Effector memory CD8-positive, alpha-beta T cell (primary cell): ENCODE results near the gene LDLRAD4.

Experiments used
- ATAC-seq: fragments of 150-1000 bp; cut with Tn5 transposase; replicated peaks from 2 replicates; pipeline ENCODE4 v1.10.0; 2021; ENCODE audit warnings: mild to moderate bottlenecking, moderate library complexity
- DNase-seq, 3 experiments: peaks; one replicate each; pipeline ENCODE4 v3.0.0; 2021
- H3K27ac Mint-ChIP-seq, 2 donors: one replicate each; pipeline ENCODE4 v1.8.0; 2022; ENCODE audit warnings: mild to moderate bottlenecking in 2 of 2, mixed read lengths in 2 of 2, moderate library complexity in 2 of 2
- H3K27me3 Mint-ChIP-seq, 2 donors: one replicate each; pipeline ENCODE4 v1.8.0; 2022; ENCODE audit warnings: mixed read lengths in 2 of 2
- H3K36me3 Mint-ChIP-seq: one replicate; pipeline ENCODE4 v1.8.0; 2022; ENCODE audit warnings: mild to moderate bottlenecking, moderate library complexity, mixed read lengths; ENCODE audit not compliant: insufficient read depth
- H3K4me1 Mint-ChIP-seq, 2 donors: one replicate each; pipeline ENCODE4 v1.8.0; 2022; ENCODE audit warnings: low read depth in 2 of 2, mixed read lengths in 2 of 2
- H3K4me3 Mint-ChIP-seq, 2 donors: one replicate each; pipeline ENCODE4 v1.8.0; 2022; ENCODE audit warnings: mild to moderate bottlenecking in 2 of 2, mixed read lengths in 2 of 2, moderate library complexity in 2 of 2
- H3K9me3 Mint-ChIP-seq, 2 donors: one replicate each; pipeline ENCODE4 v1.8.0; 2022; ENCODE audit warnings: mixed read lengths in 2 of 2

LDLRAD4 gene

DNA sequence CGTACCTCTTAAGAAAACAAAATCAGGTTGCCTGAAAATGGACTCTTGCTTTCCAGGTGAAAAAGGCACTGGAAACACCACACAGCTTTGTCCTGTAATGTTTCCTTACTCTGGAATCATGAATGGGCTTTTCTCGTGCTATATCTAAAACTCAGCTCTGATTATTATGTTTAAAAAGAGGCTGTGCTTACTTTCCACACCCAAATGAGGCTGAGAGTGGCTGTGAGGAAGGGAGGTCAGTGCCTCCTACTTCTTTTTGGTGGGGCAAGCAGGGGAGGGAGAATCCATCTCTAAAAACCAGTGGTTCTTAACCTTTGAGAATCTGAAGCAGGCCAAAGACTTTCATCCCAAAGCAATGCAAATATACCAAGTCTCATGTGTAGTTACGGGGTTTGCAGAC, 359.2 kb downstream of the LDLRAD4 start:
- Mint-ChIP-seq H3K27me3 (no peaks in the 10 kb centered on the region), H3K36me3 (peaks cover 6% of the 10 kb centered on the region), H3K9me3 (no peaks in the 10 kb centered on the region), H3K27ac (peak overlapping the region in 1 of 2 donors; percentile 45), H3K4me1 (peaks cover 26 to 39% of the 10 kb centered on the region in 2 donors), H3K4me3 (peak overlapping the region; percentile 67 to 68)
- no peak for DNase-seq
- no peak for ATAC-seq

DNA sequence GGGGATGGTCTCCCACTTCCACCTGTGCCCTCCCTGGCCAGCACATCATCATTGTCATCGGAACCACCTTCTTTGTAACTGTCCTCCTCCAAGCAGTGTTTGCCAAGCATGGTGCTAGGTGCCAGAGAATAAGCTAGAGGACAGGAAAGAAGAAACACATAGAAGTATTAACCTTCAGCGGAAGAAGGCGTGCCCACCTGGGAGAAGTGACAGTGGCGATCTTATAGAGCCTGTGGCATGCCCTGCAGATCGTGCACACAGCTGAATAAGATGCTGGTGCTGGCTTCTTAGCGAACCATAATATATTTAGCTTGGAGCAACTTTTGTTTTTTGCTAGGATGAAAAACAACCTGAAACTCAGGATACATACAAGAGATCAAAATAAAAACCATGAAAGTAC, 359.8 kb downstream of the LDLRAD4 start:
- H3K4me3 Mint-ChIP-seq: peak overlapping the region; percentile 54 to 71
- H3K4me1 Mint-ChIP-seq: peaks cover 26 to 39% of the 10 kb centered on the region in 2 donors
- DNase-seq: no peak
- H3K9me3 Mint-ChIP-seq: no peaks in the 10 kb centered on the region
- H3K27ac Mint-ChIP-seq: peak overlapping the region in 1 of 2 donors; percentile 90
- no peaks in the 10 kb centered on the region for H3K27me3 Mint-ChIP-seq
- H3K36me3 Mint-ChIP-seq: peaks cover 6% of the 10 kb centered on the region
- peak; percentile 56 for ATAC-seq

DNA sequence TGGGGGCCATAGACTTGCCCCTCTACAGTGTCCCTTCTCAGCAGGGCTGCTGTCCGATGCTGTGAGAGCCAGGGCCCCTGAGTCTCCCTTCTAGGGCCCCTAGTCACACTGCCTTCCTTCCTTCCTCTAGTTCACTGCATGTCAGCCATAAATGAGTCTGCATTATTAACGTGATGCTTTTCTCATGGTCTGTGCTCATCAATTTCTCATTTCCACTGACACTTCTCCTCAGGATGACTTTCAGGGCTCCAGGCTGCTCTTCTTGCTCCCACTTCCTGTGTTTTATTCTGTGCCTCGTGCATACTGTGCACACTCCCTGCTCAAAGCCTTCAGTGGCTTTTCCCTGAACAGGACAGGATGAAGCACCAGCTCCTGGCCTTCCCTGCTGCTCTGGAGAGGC, 361.3 kb downstream of the LDLRAD4 start:
- Mint-ChIP-seq H3K4me3 (no peak overlapping the region), H3K36me3 (peaks cover 6% of the 10 kb centered on the region), H3K27ac (peak overlapping the region in 1 of 2 donors; percentile 6), H3K27me3 (no peaks in the 10 kb centered on the region), H3K4me1 (peaks cover 30 to 35% of the 10 kb centered on the region in 2 donors), H3K9me3 (no peaks in the 10 kb centered on the region)
- DNase-seq: no peak
- no peak for ATAC-seq

DNA sequence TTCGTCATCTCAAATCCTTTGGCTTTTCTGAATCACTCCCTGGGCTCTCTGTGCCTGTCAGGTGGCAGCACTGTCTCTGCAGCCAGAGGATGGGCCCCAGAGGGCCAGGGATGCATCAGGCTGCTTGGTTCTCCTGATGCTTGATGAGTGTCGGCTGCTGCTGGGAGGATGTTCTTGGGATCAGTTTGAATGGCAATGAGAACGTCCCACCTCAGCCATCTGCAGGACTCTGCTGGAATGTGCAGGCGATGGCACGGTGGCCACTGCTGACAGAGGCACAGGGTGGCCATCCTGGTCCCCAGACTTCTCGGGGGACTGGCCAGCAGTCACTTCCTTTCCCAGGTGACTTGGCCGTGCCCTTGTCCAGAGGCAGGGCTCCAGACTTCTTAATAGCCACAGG, 361.8 kb downstream of the LDLRAD4 start:
- H3K9me3 Mint-ChIP-seq: no peaks in the 10 kb centered on the region
- no peak for ATAC-seq
- no peak overlapping the region for H3K27ac Mint-ChIP-seq
- no peaks in the 10 kb centered on the region for H3K27me3 Mint-ChIP-seq
- no peak overlapping the region for H3K4me3 Mint-ChIP-seq
- DNase-seq: no peak
- H3K4me1 Mint-ChIP-seq: peaks cover 30 to 32% of the 10 kb centered on the region in 2 donors
- peaks cover 6% of the 10 kb centered on the region for H3K36me3 Mint-ChIP-seq

DNA sequence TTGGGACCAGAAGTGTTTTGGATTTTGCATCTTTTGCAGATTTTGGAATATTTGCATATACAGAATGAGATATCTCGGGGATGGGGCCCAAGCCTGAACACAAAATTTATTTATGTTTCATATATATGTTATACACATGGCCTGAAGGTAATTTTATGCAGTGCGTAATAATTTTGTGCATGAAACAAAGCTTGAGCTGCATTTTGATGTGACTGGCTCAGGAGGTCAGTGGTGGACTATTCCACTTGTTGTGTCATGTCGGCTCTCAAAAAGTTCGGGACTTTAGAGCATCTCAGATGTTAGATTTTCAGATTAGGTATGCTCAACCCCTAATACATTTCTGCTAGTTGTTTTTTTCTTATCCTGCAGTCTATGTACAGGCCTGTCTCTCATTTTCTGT, 362.4 kb downstream of the LDLRAD4 start:
- DNase-seq: no peak
- H3K4me1 Mint-ChIP-seq: peaks cover 28 to 29% of the 10 kb centered on the region in 2 donors
- H3K36me3 Mint-ChIP-seq: peaks cover 6% of the 10 kb centered on the region
- H3K4me3 Mint-ChIP-seq: no peak overlapping the region
- H3K27me3 Mint-ChIP-seq: no peaks in the 10 kb centered on the region
- no peak for ATAC-seq
- H3K9me3 Mint-ChIP-seq: no peaks in the 10 kb centered on the region
- no peak overlapping the region for H3K27ac Mint-ChIP-seq

DNA sequence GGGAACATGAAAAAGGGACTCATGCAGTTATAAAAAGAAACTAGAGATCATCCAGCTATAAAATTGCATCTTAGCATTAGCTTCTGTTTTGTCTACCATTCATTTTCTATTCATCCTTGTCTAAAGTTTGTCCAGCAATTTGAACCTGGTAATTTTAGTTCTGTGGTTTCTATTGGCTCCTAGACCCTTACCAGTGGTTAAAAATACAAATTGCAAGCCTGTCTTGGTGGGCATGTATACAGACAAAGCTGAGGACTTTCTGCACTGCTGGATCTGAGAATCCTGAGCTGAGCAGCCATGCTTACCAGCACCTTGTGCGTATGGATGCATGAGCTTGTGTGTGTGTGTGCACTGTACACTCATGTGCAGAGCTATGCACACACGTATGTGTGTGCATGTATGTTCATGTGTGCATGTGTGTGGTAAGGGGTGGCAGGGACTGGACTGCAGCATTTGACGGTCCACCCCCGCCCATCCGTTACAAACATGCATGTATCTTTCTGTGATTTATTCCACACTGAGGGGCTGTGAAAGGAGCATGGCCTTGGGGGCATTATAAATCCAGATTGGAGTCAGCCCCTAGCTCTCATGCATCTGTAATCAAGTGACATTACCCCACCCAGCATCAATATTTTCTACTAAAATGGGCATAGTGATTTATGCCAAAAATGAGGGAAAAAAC, 363.1 kb downstream of the LDLRAD4 start:
- peaks cover 25% of the 10 kb centered on the region in 2 donors for H3K4me1 Mint-ChIP-seq

DNA sequence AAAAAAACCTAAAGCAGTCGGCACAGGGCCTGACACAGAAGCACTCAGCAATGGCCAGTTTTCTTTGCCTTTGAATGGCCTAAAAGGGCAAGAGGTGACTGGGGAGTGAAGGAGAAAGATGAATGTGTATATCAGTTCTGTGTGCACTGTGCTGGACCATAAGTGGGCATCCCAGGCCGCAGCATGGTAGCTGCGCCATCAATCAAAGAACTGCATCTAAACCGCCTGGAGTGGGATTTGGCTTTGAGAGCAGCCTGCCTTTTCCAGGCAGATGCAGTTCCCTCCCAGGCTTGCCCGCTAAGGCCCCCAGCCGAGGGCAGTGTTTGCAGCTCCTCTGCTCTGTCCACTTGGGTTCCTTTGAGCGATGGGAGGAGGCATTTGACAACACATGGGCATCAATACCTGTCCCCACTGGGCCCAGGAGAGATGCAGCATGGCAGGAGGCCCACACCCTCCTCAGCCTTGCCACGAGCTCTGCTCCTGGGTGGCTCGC, 363.7 kb downstream of the LDLRAD4 start:
- Mint-ChIP-seq H3K27me3 (no peaks in the 10 kb centered on the region), H3K4me3 (no peak overlapping the region), H3K36me3 (peaks cover 6% of the 10 kb centered on the region), H3K4me1 (peaks cover 19 to 21% of the 10 kb centered on the region in 2 donors), H3K27ac (no peak overlapping the region), H3K9me3 (no peaks in the 10 kb centered on the region)
- ATAC-seq (no peak), DNase-seq (no peak)

More for the DNA sequence above, 363.1 kb downstream of the LDLRAD4 start:
- no peaks in the 10 kb centered on the region for H3K27me3 Mint-ChIP-seq
- H3K4me3 Mint-ChIP-seq: no peak overlapping the region
- ATAC-seq (no peak), DNase-seq (no peak)
- peaks cover 6% of the 10 kb centered on the region for H3K36me3 Mint-ChIP-seq
- no peaks in the 10 kb centered on the region for H3K9me3 Mint-ChIP-seq
- H3K27ac Mint-ChIP-seq: no peak overlapping the region

DNA sequence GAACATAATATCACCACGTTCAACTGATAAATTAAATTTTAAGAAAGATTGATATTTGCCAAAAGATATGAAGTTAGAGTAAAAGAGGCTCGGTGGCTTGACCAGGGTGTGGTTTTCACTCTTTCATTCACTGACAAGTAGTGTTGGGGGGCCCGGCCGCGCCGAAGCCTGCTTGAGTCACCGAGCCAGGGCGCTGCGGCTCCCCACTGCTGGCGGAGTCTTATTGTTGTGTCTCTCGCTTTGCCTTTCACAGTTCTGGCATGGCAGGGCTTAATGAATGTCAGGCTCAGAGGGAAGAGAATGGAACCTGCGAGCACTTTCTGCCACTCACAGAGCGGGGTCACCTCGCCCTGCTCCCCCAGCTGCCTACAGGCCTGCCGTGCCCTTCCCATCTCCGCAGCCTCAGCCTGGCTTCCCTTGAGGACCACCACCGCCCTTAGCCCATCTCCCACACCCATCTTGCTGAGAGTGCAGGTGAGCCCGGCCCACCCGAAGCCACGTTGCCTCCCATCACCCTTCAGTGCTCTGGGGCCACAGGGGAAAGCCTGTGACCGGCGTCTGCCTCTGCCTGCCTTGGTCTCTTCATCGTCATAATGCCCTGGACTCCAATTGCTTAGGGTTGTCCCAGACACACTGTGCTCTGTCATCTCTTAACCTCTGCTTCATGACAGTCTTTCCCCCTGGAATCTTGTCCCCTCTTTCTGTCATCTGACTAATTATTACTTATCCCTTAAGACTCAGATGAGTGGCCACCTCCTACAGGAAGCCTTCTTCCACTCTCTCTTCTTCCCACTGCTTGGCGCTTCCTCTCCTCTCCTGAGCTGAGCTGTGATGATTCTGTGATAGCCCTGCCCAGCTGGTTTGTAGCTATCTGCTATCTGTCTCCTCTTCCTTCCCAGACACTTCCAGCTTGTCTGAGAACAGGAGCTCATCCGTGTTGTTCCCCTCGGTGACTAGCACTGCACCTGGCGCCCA, 365.3 kb downstream of the LDLRAD4 start:
- no peak overlapping the region for H3K27ac Mint-ChIP-seq
- H3K36me3 Mint-ChIP-seq: no peaks in the 10 kb centered on the region
- H3K9me3 Mint-ChIP-seq: no peaks in the 10 kb centered on the region
- no peak for ATAC-seq
- no peaks in the 10 kb centered on the region for H3K27me3 Mint-ChIP-seq
- no peak for DNase-seq
- H3K4me1 Mint-ChIP-seq: peaks cover 11 to 15% of the 10 kb centered on the region in 2 donors
- no peak overlapping the region for H3K4me3 Mint-ChIP-seq

DNA sequence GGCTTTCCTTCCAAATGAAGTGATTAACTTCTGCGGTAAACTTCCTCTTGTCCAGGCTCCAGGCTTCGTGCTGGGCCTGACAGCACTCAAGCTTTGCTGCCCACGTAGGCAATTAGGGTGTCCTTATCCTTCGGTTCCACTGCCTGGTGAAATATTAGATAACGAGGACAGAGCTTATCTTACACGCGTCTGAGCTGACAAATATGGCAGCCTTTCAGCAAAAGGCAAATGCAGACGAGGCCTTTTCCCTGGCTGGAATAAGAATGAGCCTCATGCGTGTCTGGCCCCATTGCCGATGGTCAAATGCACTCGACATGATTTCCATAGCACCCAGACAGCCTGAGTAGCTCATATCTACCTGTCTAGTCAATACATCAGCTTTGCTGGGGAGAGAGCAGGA, 366.3 kb downstream of the LDLRAD4 start:
- DNase-seq (no peak), ATAC-seq (no peak)
- no peaks in the 10 kb centered on the region for H3K27me3 Mint-ChIP-seq
- no peak overlapping the region for H3K27ac Mint-ChIP-seq
- peaks cover 11 to 18% of the 10 kb centered on the region in 2 donors for H3K4me1 Mint-ChIP-seq
- no peaks in the 10 kb centered on the region for H3K36me3 Mint-ChIP-seq
- no peaks in the 10 kb centered on the region for H3K9me3 Mint-ChIP-seq
- H3K4me3 Mint-ChIP-seq: no peak overlapping the region

DNA sequence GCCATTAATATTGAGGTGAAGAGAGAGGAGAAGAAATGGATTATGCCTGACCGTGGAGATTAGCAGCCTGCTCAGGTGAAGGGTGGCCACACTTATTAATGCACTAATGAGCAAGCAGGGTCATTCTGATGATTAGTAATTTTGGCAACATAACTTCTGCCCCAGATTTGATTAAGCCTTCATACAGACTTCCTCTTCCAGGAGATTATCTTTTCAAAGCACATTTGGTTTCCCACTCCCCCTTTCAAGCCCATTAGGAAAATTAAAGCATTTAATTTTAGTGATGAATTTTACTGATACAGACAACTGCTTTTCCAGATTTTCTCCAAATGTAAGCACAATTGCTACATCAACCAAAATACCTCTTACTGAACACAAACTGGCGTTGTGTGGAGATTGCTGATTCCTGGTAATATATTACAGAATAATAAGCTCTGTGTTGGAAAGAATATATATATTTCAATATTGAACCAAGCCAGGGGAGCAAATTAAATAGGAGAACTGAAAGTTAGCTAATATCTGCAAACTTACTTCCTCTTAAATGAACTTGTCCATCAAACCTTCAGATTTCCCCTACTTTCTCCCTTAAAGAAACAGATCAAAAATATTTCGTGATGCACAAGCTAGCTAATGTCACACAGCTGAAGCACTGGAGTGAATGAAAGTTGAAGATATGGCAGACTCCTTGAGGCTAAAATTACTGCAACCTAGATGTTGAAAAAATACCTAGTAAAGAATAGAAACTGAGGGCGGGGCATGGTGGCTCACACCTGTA, 367.0 kb downstream of the LDLRAD4 start:
- Mint-ChIP-seq H3K4me1 (peaks cover 11 to 16% of the 10 kb centered on the region in 2 donors), H3K9me3 (no peaks in the 10 kb centered on the region), H3K4me3 (no peak overlapping the region), H3K27me3 (no peaks in the 10 kb centered on the region), H3K36me3 (no peaks in the 10 kb centered on the region), H3K27ac (no peak overlapping the region)
- DNase-seq: no peak
- no peak for ATAC-seq

DNA sequence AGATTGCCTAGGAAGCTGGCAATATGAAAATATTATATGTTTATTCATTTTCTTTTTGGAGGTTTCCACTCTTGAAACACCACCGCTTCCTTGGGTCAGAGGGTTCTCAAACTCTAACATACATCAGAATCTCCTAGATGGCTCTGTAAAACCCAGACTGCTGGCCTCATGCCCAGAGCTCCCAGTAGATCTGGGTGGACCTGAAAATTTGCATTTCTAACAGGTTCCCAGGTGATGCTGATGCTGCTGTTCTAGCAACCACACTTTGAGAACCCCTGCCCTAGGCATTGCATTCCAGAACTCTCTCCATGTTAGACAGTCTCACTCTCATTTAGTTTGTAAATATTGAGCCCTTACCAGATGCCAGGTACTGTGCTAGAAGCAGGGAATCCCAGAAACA, 368.4 kb downstream of the LDLRAD4 start:
- H3K4me3 Mint-ChIP-seq: no peak overlapping the region
- ATAC-seq (no peak), DNase-seq (no peak)
- H3K4me1 Mint-ChIP-seq: peaks cover 11 to 16% of the 10 kb centered on the region in 2 donors
- no peaks in the 10 kb centered on the region for H3K27me3 Mint-ChIP-seq
- H3K36me3 Mint-ChIP-seq: no peaks in the 10 kb centered on the region
- no peaks in the 10 kb centered on the region for H3K9me3 Mint-ChIP-seq
- H3K27ac Mint-ChIP-seq: peak overlapping the region in 1 of 2 donors; percentile 38

DNA sequence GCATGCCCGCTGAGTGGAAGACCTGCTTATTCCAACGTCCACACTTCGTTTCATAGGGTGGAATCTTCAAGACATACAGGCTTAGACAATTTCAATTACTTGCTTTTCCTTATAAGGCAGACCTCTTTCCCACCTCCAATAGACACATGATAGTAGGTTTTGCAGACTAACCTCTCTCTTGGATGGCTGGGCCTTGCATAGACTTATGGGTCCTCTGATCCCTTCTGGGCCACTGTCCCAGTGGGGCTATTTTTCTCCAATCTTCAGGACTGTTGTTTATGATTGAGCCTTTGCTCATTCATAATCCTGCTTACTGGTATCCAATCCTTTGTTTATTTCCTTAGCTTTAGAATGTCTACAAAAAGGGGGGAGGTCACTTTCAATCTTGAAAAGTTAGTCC, 368.9 kb downstream of the LDLRAD4 start:
- Mint-ChIP-seq H3K4me1 (peaks cover 11 to 16% of the 10 kb centered on the region in 2 donors), H3K27me3 (no peaks in the 10 kb centered on the region), H3K9me3 (no peaks in the 10 kb centered on the region)

DNA sequence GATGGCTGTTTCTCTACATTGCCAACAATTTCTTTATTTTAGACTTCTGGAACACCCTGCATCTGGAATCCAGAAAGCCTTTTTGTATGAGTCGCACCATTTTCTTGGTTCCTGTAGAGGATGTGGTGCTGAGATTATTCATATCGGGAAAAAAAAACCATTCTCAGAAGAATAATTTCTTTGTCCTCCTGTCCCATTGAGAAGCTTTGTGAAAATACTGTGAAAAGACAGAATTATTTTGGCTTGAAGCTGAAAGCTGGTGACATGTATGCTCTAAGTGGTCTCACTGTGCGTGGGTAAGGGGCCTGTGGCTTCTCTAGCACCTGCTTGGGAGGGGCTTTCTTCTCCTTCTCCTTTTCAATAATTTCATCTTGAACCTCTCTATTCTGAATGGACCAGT, 369.4 kb downstream of the LDLRAD4 start:
- Mint-ChIP-seq H3K36me3 (no peaks in the 10 kb centered on the region), H3K27me3 (no peaks in the 10 kb centered on the region), H3K4me1 (peaks cover 11 to 16% of the 10 kb centered on the region in 2 donors), H3K4me3 (no peak overlapping the region), H3K27ac (no peak overlapping the region), H3K9me3 (no peaks in the 10 kb centered on the region)
- ATAC-seq (no peak), DNase-seq (no peak)

More for the DNA sequence above, 368.9 kb downstream of the LDLRAD4 start:
- Mint-ChIP-seq H3K36me3 (no peaks in the 10 kb centered on the region), H3K27ac (peak overlapping the region in 1 of 2 donors; percentile 38), H3K4me3 (no peak overlapping the region)
- DNase-seq: no peak
- ATAC-seq: no peak
